ENCODE results near the gene CFAP57. TPM values are rescaled to one million over a fixed set of nuclear protein-coding genes. Genes with fewer than 3 reads are reported as not detected.
A peak's percentile ranks its signal among the peaks of the same experiment; 100 is the strongest.

CFAP57 gene
- total and polyA plus RNA-seq, 2 of the 4 experiments (the other 2 are of a cell fraction): 0.29 to 0.36 TPM

DNA sequence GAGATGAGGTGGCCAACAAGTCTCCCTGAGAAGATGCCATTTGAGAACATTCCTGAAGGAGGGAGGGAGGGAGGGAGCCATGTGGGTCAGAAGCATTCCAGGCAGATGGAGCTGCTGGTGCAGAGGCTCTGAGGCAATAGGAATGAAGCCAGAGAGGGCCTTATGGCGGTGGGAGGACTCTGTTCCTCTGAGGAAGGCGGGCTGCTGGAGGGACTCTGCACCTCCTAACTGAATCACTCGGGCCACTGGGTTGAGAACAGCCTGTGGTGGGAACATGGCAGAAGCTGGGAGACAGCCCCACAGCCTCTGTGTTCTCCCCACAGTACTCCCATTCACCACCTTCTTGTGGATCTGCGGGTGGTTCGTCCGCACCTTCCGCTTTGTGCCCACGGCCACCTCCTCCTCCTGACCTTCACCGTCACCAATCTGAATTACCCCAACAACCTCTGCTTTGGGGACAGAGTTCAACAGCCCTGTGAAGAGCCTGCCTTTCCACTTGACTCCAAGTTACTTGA, 95.2 kb downstream of the CFAP57 start:
- Histone ChIP-seq H4K5ac (ENCODE audit: low read depth, low read length) (no peak overlapping the region; the same call in 1 of the 2 replicates), H2AFZ (replicated peaks; ENCODE audit: low read length, poor library complexity) (peak overlapping the region; percentile 32), H2BK120ac (ENCODE audit: low read depth, low read length) (no peak overlapping the region), H2AK9ac (replicated peaks; ENCODE audit: low read depth, low read length, poor library complexity) (no peak overlapping the region), H3K14ac (replicated peaks; ENCODE audit: low read depth, low read length) (0 out of 2 replicates have a peak overlapping the region, but pooled peaks have one; percentile 10), H4K91ac (ENCODE audit: insufficient read depth, low read depth, low read length) (no peak overlapping the region), H4K20me1 (ENCODE audit: insufficient read depth, low read length) (no peaks in the 10 kb centered on the region), H3K56ac (ENCODE audit: extremely low read depth, insufficient read depth, low read length) (no peak overlapping the region), H2AK5ac (ENCODE audit: low read depth, low read length) (no peak overlapping the region), H3K4ac (ENCODE audit: low read depth, low read length) (no peak overlapping the region), H2BK15ac (ENCODE audit: low read depth, low read length) (no peak overlapping the region), H3K4me2 (ENCODE audit: low read depth, low read length) (no peak overlapping the region), H3K23ac (ENCODE audit: low read depth, low read length) (no peak overlapping the region), H3K9ac (ENCODE audit: low read depth, low read length) (no peak overlapping the region), H3K9me1 (ENCODE audit: insufficient read depth, low read length) (no peaks in the 10 kb centered on the region), H3K9me3 (ENCODE audit: control insufficient read depth, insufficient read depth, low read length) (peaks cover 4% of the 10 kb centered on the region; the same call in 1 of the 2 replicates), H3K27me3 (ENCODE audit: control insufficient read depth, insufficient read depth, low read length) (peaks cover 2% of the 10 kb centered on the region; the same call in 1 of the 2 replicates), H3K27ac (ENCODE audit: insufficient read depth, low read length) (no peak overlapping the region), H2BK5ac (ENCODE audit: low read depth, low read length, poor library complexity, severe bottlenecking) (no peak overlapping the region), H3K36me3 (ENCODE audit: control insufficient read depth, insufficient read depth, low read length) (no peaks in the 10 kb centered on the region), H3K4me3 (ENCODE audit: insufficient read depth, low read depth, low read length) (no peak overlapping the region), H3K18ac (ENCODE audit: low read depth, low read length) (no peak overlapping the region; the same call in 1 of the 2 replicates), H4K8ac (ENCODE audit: low read depth in 2 of 2, low read length in 2 of 2) (no peak overlapping the region; a peak in 1 of 4 replicates), H2BK20ac (ENCODE audit: low read depth, low read length) (peak overlapping the region; percentile 17; the same call in 1 of the 2 replicates), H3K4me1 (ENCODE audit: control insufficient read depth, insufficient read depth, low read length) (peaks cover 4% of the 10 kb centered on the region; the same call in 1 of the 2 replicates), H3K79me1 (ENCODE audit: low read depth in 1 of 2, low read length in 2 of 2) (no peaks in the 10 kb centered on the region)
- CTCF ChIA-PET: no interaction called here
- TF ChIP-seq POLR2A (IDR thresholded peaks at IDR 0.05; ENCODE audit: low read depth, low read length) (no peak), USF2 (IDR thresholded peaks at IDR 0.05; ENCODE audit: low read depth, low read length) (no peak), FOS (IDR thresholded peaks at IDR 0.05; ENCODE audit: low read depth, low read length) (no peak), SMC3 (IDR thresholded peaks at IDR 0.05; ENCODE audit: low read depth, low read length) (no peak), MAZ (IDR thresholded peaks at IDR 0.05; ENCODE audit: borderline replicate concordance, low read depth, low read length) (peak; percentile 92; the same call in 1 of the 2 replicates), RAD21 (IDR thresholded peaks at IDR 0.05; ENCODE audit: low read length) (no peak), CEBPB (IDR thresholded peaks at IDR 0.05; ENCODE audit: low read depth, low read length) (peak; percentile 48), NFE2L2 (IDR thresholded peaks at IDR 0.05; ENCODE audit: low read depth, low read length) (no peak), RCOR1 (IDR thresholded peaks at IDR 0.05; ENCODE audit: insufficient replicate concordance, low read length) (no peak)
- no TSS peak for BruUV-seq (replicated peaks)
- peak; percentile 97 for ATAC-seq (ENCODE audit: low read depth)
- in situ Hi-C loops (cut with MboI; ENCODE audit: low sequenced_read_pairs): no loop called here
- no CpG with 5 or more reads among the region's 9 CpGs for whole genome bisulfite sequencing, 2 experiments (ENCODE audit: extremely low coverage in 2 of 2, insufficient read length in 1 of 2)
- POLR2A ChIA-PET (ENCODE audit: unreplicated experiment): no interaction called here
- intact Hi-C loops (cut with micrococcal nuclease): no loop called here
- dilution Hi-C loops (cut with HindIII; ENCODE audit: low sequenced_read_pairs, unreplicated experiment): no loop called here
- peak; percentile 84 for DNase-seq

Measured in IMR-90 (cell line).